HEK293 (cell line): ENCODE measurements around the gene GMIP.

ENCODE experiments used
- TCF7L2 ChIP-seq: IDR thresholded peaks from 2 replicates; pipeline ENCODE4 v1.6.1; 2011; ENCODE audit warnings: low read depth, mild to moderate bottlenecking, inconsistent platforms, low read length, moderate library complexity, borderline replicate concordance
- ZNF132 ChIP-seq: fragments of 450-650 bp; formaldehyde crosslinking; IDR thresholded peaks from 2 replicates; pipeline ENCODE4 v1.5.1; 2017; ENCODE audit warnings: missing biosample characterization, missing genetic modification characterization, borderline replicate concordance
- ZNF324 ChIP-seq: fragments of 450-650 bp; formaldehyde crosslinking; IDR thresholded peaks from 2 replicates; pipeline ENCODE4 v1.5.1; 2016; ENCODE audit warnings: missing biosample characterization, missing genetic modification characterization
- TF ChIP-seq, protein P1 (sequence below): fragments of 450-650 bp; formaldehyde crosslinking; IDR thresholded peaks from 2 replicates; pipeline ENCODE4 v1.5.1; 2016; ENCODE audit warnings: missing biosample characterization, missing genetic modification characterization
- TF ChIP-seq, protein P2 (sequence below): fragments of 450-650 bp; formaldehyde crosslinking; IDR thresholded peaks from 2 replicates; pipeline ENCODE4 v1.5.1; 2016; ENCODE audit warnings: missing biosample characterization, missing genetic modification characterization
- TF ChIP-seq, protein P3 (sequence below): fragments of 450-650 bp; formaldehyde crosslinking; IDR thresholded peaks from 2 replicates; pipeline ENCODE4 v1.5.1; 2016; ENCODE audit warnings: missing biosample characterization, missing genetic modification characterization

DNA sequence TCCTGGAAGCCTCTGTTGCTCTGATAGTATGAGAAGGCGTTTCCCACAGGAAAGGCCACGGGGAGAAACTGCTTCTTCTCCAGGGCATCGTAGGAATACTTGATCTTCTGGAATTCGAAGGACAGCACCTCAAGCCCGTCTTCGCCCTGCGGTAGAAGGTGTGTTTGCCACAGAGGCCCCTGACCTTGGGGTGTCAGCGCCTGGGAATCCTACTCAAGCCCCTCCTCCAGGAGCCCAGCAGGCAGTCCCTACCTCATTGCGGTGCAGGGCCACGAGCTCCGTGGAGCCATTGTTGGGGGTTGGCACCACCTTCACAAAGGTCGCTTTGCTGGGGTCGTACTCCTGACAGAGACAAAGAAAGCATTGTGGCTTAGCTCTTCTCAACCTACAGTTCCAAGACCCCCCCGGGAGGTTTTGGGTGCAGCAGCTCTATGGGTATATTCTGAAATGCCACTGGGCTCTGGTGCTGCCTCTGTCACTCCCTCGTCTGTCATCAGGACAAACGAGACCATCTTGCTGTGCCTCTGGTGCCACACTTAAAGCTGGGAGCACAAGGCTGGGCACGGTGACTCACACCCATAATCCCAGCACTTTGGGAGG lies 16.3 kb upstream of the GMIP start:
- TF ChIP-seq ZNF132 (tag by site-specific recombination) (no peak), TCF7L2 (no peak), ZNF324 (tag by site-specific recombination) (no peak)
- TF ChIP-seq, protein P1, sequence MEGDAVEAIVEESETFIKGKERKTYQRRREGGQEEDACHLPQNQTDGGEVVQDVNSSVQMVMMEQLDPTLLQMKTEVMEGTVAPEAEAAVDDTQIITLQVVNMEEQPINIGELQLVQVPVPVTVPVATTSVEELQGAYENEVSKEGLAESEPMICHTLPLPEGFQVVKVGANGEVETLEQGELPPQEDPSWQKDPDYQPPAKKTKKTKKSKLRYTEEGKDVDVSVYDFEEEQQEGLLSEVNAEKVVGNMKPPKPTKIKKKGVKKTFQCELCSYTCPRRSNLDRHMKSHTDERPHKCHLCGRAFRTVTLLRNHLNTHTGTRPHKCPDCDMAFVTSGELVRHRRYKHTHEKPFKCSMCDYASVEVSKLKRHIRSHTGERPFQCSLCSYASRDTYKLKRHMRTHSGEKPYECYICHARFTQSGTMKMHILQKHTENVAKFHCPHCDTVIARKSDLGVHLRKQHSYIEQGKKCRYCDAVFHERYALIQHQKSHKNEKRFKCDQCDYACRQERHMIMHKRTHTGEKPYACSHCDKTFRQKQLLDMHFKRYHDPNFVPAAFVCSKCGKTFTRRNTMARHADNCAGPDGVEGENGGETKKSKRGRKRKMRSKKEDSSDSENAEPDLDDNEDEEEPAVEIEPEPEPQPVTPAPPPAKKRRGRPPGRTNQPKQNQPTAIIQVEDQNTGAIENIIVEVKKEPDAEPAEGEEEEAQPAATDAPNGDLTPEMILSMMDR = no peak
- TF ChIP-seq, protein P2, sequence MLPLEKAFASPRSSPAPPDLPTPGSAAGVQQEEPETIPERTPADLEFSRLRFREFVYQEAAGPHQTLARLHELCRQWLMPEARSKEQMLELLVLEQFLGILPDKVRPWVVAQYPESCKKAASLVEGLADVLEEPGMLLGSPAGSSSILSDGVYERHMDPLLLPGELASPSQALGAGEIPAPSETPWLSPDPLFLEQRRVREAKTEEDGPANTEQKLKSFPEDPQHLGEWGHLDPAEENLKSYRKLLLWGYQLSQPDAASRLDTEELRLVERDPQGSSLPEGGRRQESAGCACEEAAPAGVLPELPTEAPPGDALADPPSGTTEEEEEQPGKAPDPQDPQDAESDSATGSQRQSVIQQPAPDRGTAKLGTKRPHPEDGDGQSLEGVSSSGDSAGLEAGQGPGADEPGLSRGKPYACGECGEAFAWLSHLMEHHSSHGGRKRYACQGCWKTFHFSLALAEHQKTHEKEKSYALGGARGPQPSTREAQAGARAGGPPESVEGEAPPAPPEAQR (tag by site-specific recombination) = no peak
- TF ChIP-seq, protein P3, sequence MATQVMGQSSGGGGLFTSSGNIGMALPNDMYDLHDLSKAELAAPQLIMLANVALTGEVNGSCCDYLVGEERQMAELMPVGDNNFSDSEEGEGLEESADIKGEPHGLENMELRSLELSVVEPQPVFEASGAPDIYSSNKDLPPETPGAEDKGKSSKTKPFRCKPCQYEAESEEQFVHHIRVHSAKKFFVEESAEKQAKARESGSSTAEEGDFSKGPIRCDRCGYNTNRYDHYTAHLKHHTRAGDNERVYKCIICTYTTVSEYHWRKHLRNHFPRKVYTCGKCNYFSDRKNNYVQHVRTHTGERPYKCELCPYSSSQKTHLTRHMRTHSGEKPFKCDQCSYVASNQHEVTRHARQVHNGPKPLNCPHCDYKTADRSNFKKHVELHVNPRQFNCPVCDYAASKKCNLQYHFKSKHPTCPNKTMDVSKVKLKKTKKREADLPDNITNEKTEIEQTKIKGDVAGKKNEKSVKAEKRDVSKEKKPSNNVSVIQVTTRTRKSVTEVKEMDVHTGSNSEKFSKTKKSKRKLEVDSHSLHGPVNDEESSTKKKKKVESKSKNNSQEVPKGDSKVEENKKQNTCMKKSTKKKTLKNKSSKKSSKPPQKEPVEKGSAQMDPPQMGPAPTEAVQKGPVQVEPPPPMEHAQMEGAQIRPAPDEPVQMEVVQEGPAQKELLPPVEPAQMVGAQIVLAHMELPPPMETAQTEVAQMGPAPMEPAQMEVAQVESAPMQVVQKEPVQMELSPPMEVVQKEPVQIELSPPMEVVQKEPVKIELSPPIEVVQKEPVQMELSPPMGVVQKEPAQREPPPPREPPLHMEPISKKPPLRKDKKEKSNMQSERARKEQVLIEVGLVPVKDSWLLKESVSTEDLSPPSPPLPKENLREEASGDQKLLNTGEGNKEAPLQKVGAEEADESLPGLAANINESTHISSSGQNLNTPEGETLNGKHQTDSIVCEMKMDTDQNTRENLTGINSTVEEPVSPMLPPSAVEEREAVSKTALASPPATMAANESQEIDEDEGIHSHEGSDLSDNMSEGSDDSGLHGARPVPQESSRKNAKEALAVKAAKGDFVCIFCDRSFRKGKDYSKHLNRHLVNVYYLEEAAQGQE (tag by site-specific recombination) = no peak
